ENCODE results near the gene HEMGN.
"Not testable (repeated sequence)": the region's sequence is repeated elsewhere in the genome, so short reads cannot be mapped to it uniquely, and the experiment has no call there.

HEMGN gene

DNA sequence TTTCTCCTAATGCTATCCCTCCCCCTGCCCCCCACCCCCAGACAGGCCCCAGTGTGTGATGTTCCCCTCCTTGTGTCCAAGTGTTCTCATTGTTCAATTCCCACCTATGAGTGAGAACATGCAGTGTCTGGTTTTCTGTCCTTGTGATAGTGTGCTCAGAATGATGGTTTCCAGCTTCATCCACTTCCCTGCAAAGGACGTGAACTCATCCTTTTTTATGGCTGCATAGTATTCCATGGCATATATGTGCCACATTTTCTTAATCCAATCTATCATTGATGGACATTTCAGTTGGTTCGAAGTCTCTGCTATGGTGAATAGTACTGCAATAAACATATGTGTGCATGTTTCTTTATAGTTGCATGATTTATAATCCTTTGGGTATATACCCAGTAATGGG, 7.5 kb upstream of the HEMGN start:
- not testable (repeated sequence) for H3K14ac ChIP-seq (ENCODE audit: low read length in 2 of 2); H3K9ac ChIP-seq (ENCODE audit: low read length); H3K9me3 ChIP-seq (ENCODE audit: control insufficient read depth, low read length); H3K4me3 ChIP-seq (ENCODE audit: insufficient read depth in 1 of 2, low read depth in 1 of 2, low read length in 2 of 2); H2BK120ac ChIP-seq (ENCODE audit: low read depth, low read length); H3K23ac ChIP-seq (ENCODE audit: low read length in 2 of 2); DNase-seq; H2AFZ ChIP-seq (ENCODE audit: low read depth, low read length); H2BK15ac ChIP-seq (ENCODE audit: low read depth, poor library complexity, severe bottlenecking); H4K8ac ChIP-seq (ENCODE audit: low read length); H3K4me2 ChIP-seq (ENCODE audit: low read length, poor library complexity, severe bottlenecking); H3K4me1 ChIP-seq (ENCODE audit: control insufficient read depth, insufficient read depth, low read depth, low read length); H3K18ac ChIP-seq (ENCODE audit: low read depth in 1 of 2, low read length in 2 of 2); H3K36me3 ChIP-seq (ENCODE audit: control insufficient read depth in 1 of 2, insufficient read depth in 2 of 2, low read depth in 1 of 2, low read length in 2 of 2); H4K91ac ChIP-seq (ENCODE audit: low read length); H3K79me1 ChIP-seq (replicated peaks; ENCODE audit: low read length, poor library complexity, severe bottlenecking); H3K4ac ChIP-seq (ENCODE audit: low read depth in 1 of 2, low read length in 2 of 2); H2BK12ac ChIP-seq (ENCODE audit: low read length in 2 of 2); H3K27ac ChIP-seq (ENCODE audit: low read length, poor library complexity, severe bottlenecking); H2AK5ac ChIP-seq (ENCODE audit: low read length, severe bottlenecking); H2BK5ac ChIP-seq (ENCODE audit: low read depth, low read length, poor library complexity, severe bottlenecking)
- 79% methylated on average over 2 of the region's 2 CpGs for WGBS
- H3K27me3 ChIP-seq (ENCODE audit: control insufficient read depth in 1 of 2, insufficient read depth in 1 of 2, low read length in 2 of 2) = peaks cover 40% of the 10 kb centered on the region in 2 experiments

DNA sequence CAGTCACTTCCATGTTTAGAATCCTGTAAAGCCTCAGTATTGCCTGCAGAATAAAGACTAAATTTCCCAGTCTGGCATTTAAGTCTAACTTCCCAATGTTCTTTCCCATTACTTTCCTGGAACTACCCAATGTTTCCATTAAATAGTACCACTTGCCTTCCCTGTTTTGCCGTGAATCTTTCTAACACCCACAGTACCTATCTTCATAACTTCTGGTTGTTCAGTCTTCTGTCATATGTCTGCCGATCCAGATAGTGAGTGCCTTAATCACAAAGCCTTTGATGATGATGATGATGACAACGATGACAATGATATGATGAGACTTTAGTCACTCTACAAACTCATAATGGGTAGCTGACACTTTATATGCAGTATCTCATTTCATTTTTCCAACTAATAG, 6.6 kb upstream of the HEMGN start:
- Histone ChIP-seq H2BK12ac (ENCODE audit: low read length in 2 of 2) (no peak overlapping the region), H3K4me3 (ENCODE audit: insufficient read depth in 1 of 2, low read depth in 1 of 2, low read length in 2 of 2) (no peak overlapping the region), H3K18ac (ENCODE audit: low read depth in 1 of 2, low read length in 2 of 2) (no peak overlapping the region), H4K8ac (ENCODE audit: low read length) (no peak overlapping the region), H3K4ac (ENCODE audit: low read depth in 1 of 2, low read length in 2 of 2) (no peak overlapping the region), H2AK5ac (ENCODE audit: low read length, severe bottlenecking) (no peak overlapping the region), H3K9me3 (ENCODE audit: control insufficient read depth, low read length) (no peaks in the 10 kb centered on the region), H3K27me3 (ENCODE audit: control insufficient read depth in 1 of 2, insufficient read depth in 1 of 2, low read length in 2 of 2) (peaks cover 47 to 48% of the 10 kb centered on the region in 2 experiments), H2BK15ac (ENCODE audit: low read depth, poor library complexity, severe bottlenecking) (no peak overlapping the region), H3K27ac (ENCODE audit: low read length, poor library complexity, severe bottlenecking) (no peak overlapping the region), H2AFZ (ENCODE audit: low read depth, low read length) (no peak overlapping the region), H2BK120ac (ENCODE audit: low read depth, low read length) (no peak overlapping the region), H3K4me2 (ENCODE audit: low read length, poor library complexity, severe bottlenecking) (no peak overlapping the region), H3K36me3 (ENCODE audit: control insufficient read depth in 1 of 2, insufficient read depth in 2 of 2, low read depth in 1 of 2, low read length in 2 of 2) (no peaks in the 10 kb centered on the region), H3K23ac (ENCODE audit: low read length in 2 of 2) (no peak overlapping the region), H3K9ac (ENCODE audit: low read length) (no peak overlapping the region), H4K91ac (ENCODE audit: low read length) (no peak overlapping the region), H2BK5ac (ENCODE audit: low read depth, low read length, poor library complexity, severe bottlenecking) (no peak overlapping the region), H3K4me1 (ENCODE audit: control insufficient read depth, insufficient read depth, low read depth, low read length) (no peaks in the 10 kb centered on the region), H3K79me1 (replicated peaks; ENCODE audit: low read length, poor library complexity, severe bottlenecking) (no peaks in the 10 kb centered on the region), H3K14ac (ENCODE audit: low read length in 2 of 2) (no peak overlapping the region)
- DNase-seq = no peak
- WGBS = 85% methylated on average over 1 of the region's 3 CpGs

DNA sequence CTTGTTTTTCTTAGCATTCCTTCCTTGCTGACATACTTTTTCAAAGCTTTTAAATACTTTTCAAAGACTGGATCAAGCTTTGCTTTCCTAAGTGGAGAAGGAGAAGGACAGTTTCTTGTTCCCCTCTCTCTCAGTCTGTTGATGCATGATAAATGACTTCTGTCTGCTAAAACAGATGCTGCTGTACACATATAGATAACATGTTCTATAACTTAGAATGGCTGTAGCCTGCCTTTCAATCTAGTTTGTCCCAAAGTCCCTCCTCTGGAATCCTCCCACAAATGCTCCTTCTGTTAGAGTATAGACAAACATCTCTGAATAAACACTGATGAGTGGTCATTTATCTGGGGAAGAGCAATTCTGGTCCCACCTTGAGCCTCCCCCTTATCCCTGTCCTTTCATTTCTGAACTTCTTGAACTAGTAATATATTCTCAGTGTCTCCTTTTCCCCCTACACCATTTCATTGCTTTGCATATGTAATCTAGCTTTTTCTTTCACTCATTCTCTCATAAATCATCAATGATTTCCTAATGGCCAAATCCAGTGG, 5.4 kb upstream of the HEMGN start:
- Histone ChIP-seq H3K4me1 (ENCODE audit: control insufficient read depth, insufficient read depth, low read depth, low read length) (no peaks in the 10 kb centered on the region), H3K14ac (ENCODE audit: low read length in 2 of 2) (no peak overlapping the region), H3K27me3 (ENCODE audit: control insufficient read depth in 1 of 2, insufficient read depth in 1 of 2, low read length in 2 of 2) (peaks cover 56 to 58% of the 10 kb centered on the region in 2 experiments), H3K9me3 (ENCODE audit: control insufficient read depth, low read length) (no peaks in the 10 kb centered on the region), H3K18ac (ENCODE audit: low read depth in 1 of 2, low read length in 2 of 2) (no peak overlapping the region), H3K23ac (ENCODE audit: low read length in 2 of 2) (no peak overlapping the region), H3K9ac (ENCODE audit: low read length) (no peak overlapping the region), H3K79me1 (replicated peaks; ENCODE audit: low read length, poor library complexity, severe bottlenecking) (no peaks in the 10 kb centered on the region), H3K4ac (ENCODE audit: low read depth in 1 of 2, low read length in 2 of 2) (no peak overlapping the region), H2AFZ (ENCODE audit: low read depth, low read length) (no peak overlapping the region), H3K4me2 (ENCODE audit: low read length, poor library complexity, severe bottlenecking) (no peak overlapping the region), H4K91ac (ENCODE audit: low read length) (no peak overlapping the region), H2BK120ac (ENCODE audit: low read depth, low read length) (no peak overlapping the region), H2BK15ac (ENCODE audit: low read depth, poor library complexity, severe bottlenecking) (no peak overlapping the region), H3K27ac (ENCODE audit: low read length, poor library complexity, severe bottlenecking) (no peak overlapping the region), H2AK5ac (ENCODE audit: low read length, severe bottlenecking) (no peak overlapping the region), H3K4me3 (ENCODE audit: insufficient read depth in 1 of 2, low read depth in 1 of 2, low read length in 2 of 2) (no peak overlapping the region), H2BK5ac (ENCODE audit: low read depth, low read length, poor library complexity, severe bottlenecking) (no peak overlapping the region), H3K36me3 (ENCODE audit: control insufficient read depth in 1 of 2, insufficient read depth in 2 of 2, low read depth in 1 of 2, low read length in 2 of 2) (no peaks in the 10 kb centered on the region), H4K8ac (ENCODE audit: low read length) (no peak overlapping the region), H2BK12ac (ENCODE audit: low read length in 2 of 2) (no peak overlapping the region)
- no peak for DNase-seq

DNA sequence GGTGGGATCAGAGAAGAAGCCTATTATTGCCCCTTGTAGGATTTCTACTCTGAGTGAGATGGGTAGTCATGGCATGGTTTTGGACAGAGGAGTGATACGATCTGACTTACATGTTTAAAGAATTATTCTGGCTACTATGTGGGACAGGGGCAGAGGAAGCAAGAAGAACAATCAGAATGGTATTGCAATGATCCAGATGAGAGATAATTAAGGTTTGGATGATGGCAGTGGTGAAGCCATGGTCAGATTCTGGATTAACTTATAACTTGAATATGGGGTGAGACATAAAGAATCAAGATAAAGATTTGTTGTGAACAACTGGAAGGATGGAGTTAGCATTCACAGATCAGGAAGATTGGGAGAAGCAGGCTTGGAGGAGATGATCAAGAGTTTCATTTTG, 3.4 kb upstream of the HEMGN start:
- Histone ChIP-seq H3K23ac (ENCODE audit: low read length in 2 of 2) (no peak overlapping the region), H3K4me2 (ENCODE audit: low read length, poor library complexity, severe bottlenecking) (no peak overlapping the region), H3K36me3 (ENCODE audit: control insufficient read depth in 1 of 2, insufficient read depth in 2 of 2, low read depth in 1 of 2, low read length in 2 of 2) (no peaks in the 10 kb centered on the region), H2BK5ac (ENCODE audit: low read depth, low read length, poor library complexity, severe bottlenecking) (no peak overlapping the region), H2AFZ (ENCODE audit: low read depth, low read length) (no peak overlapping the region), H2AK5ac (ENCODE audit: low read length, severe bottlenecking) (no peak overlapping the region), H3K14ac (ENCODE audit: low read length in 2 of 2) (no peak overlapping the region), H3K27me3 (ENCODE audit: control insufficient read depth in 1 of 2, insufficient read depth in 1 of 2, low read length in 2 of 2) (peaks cover 61 to 67% of the 10 kb centered on the region in 2 experiments), H3K9me3 (ENCODE audit: control insufficient read depth, low read length) (no peaks in the 10 kb centered on the region), H2BK15ac (ENCODE audit: low read depth, poor library complexity, severe bottlenecking) (no peak overlapping the region), H3K27ac (ENCODE audit: low read length, poor library complexity, severe bottlenecking) (no peak overlapping the region), H3K4me3 (ENCODE audit: insufficient read depth in 1 of 2, low read depth in 1 of 2, low read length in 2 of 2) (no peak overlapping the region), H3K4ac (ENCODE audit: low read depth in 1 of 2, low read length in 2 of 2) (no peak overlapping the region), H4K91ac (ENCODE audit: low read length) (no peak overlapping the region), H2BK120ac (ENCODE audit: low read depth, low read length) (no peak overlapping the region), H3K9ac (ENCODE audit: low read length) (no peak overlapping the region), H2BK12ac (ENCODE audit: low read length in 2 of 2) (no peak overlapping the region), H3K4me1 (ENCODE audit: control insufficient read depth, insufficient read depth, low read depth, low read length) (no peaks in the 10 kb centered on the region), H3K79me1 (replicated peaks; ENCODE audit: low read length, poor library complexity, severe bottlenecking) (no peaks in the 10 kb centered on the region), H3K18ac (ENCODE audit: low read depth in 1 of 2, low read length in 2 of 2) (no peak overlapping the region), H4K8ac (ENCODE audit: low read length) (no peak overlapping the region)
- DNase-seq = no peak
- WGBS = 86% methylated on average over 1 of the region's 1 CpG

Data from mesenchymal stem cell (in vitro differentiated cells and primary cell).